HEK293T (cell line): ENCODE data around the gene GABRE.

ENCODE experiments used
- ARNT ChIP-seq: fragments of 450-650 bp; IDR thresholded peaks from 2 replicates; pipeline ENCODE4 v1.6.1; 2017; ENCODE audit warnings: mild to moderate bottlenecking
- BHLHE40 ChIP-seq: fragments of 450-650 bp; IDR thresholded peaks from 2 replicates; pipeline ENCODE4 v1.6.1; 2016; ENCODE audit warnings: mild to moderate bottlenecking, moderate library complexity, borderline replicate concordance
- FOXK2 ChIP-seq: fragments of 450-650 bp; IDR thresholded peaks from 2 replicates; pipeline ENCODE4 v1.6.1; 2016; ENCODE audit warnings: mild to moderate bottlenecking
- LEF1 ChIP-seq: fragments of 450-650 bp; IDR thresholded peaks from 2 replicates; pipeline ENCODE4 v1.6.1; 2017; ENCODE audit warnings: mild to moderate bottlenecking, borderline replicate concordance
- NFRKB ChIP-seq: fragments of 450-650 bp; IDR thresholded peaks from 2 replicates; pipeline ENCODE4 v1.6.1; 2016; ENCODE audit warnings: mild to moderate bottlenecking, moderate library complexity
- PKNOX1 ChIP-seq: fragments of 450-650 bp; IDR thresholded peaks from 2 replicates; pipeline ENCODE4 v1.6.1; 2016
- SP1 ChIP-seq: fragments of 450-650 bp; IDR thresholded peaks from 2 replicates; pipeline ENCODE4 v1.6.1; 2017

DNA sequence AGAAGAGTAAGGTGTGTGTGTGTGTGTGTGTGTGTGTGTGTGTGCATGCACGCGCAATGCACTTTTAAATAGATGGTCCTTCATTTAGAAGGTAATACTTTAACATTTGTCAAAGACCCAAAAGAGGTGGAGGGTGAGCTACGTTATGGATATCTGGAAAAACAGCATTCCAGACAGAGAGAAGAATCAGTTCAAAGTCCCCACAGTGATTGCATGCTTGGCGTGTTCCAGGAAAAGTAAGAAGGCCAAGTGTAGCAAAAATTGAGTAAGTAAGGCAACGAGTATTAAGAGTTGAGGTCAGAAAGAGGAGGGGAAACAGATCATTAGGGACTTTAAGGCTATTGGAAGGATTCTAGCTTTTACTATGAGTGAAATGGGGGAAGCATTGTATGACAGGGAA, 21.9 kb upstream of the GABRE start:
- TF ChIP-seq SP1 (no peak), BHLHE40 (no peak), FOXK2 (no peak), ARNT (no peak), NFRKB (no peak), LEF1 (no peak), PKNOX1 (no peak)
